HCT116 (cell line): ENCODE results near the gene GALP.

Source experiments
- CEBPB ChIP-seq: IDR thresholded peaks from 2 replicates; pipeline ENCODE4 v1.6.1; 2012; ENCODE audit warnings: low read depth
- CTCF ChIP-seq, 3 experiments: fragments of 200-600 bp in 1 of 3; sonication (generic) in 1 of 3; IDR thresholded peaks in 2 of 3; conservative IDR thresholded peaks in 1 of 3; 2 replicates each; pipeline ENCODE4 v1.5.1; 2012 to 2017; ENCODE audit warnings: low read depth in 2 of 3, low read length in 2 of 3, antibody characterized with exemption in 1 of 3, borderline replicate concordance in 1 of 3, control low read depth in 1 of 3, mild to moderate bottlenecking in 1 of 3, mixed read lengths in 1 of 3, mixed run types in 1 of 3, moderate library complexity in 1 of 3; ENCODE audit not compliant: insufficient read depth in 1 of 3
- EGR1 ChIP-seq: IDR thresholded peaks from 2 replicates; pipeline ENCODE4 v1.6.1; 2012; ENCODE audit warnings: low read depth
- EZH2 ChIP-seq: fragments of 200-600 bp; sonication (generic); IDR thresholded peaks from 2 replicates; pipeline ENCODE4 v1.6.1; 2017; ENCODE audit warnings: antibody characterized with exemption, mixed run types
- EZH2phosphoT487 ChIP-seq: fragments of 200-600 bp; IDR thresholded peaks from 2 replicates; pipeline ENCODE4 v1.6.1; 2018; ENCODE audit warnings: antibody characterized with exemption, borderline replicate concordance
- MAX ChIP-seq: IDR thresholded peaks from 2 replicates; pipeline ENCODE4 v1.6.1; 2012
- POLR2A ChIP-seq: IDR thresholded peaks from 2 replicates; pipeline ENCODE4 v1.7.0; 2011; ENCODE audit warnings: borderline replicate concordance; ENCODE audit not compliant: insufficient read depth, insufficient read length; ENCODE audit errors: extremely low read depth
- REST ChIP-seq: IDR thresholded peaks from 2 replicates; pipeline ENCODE4 v1.6.1; 2012; ENCODE audit warnings: low read depth
- TCF7L2 ChIP-seq: IDR thresholded peaks from 2 replicates; pipeline ENCODE4 v1.7.0; 2011; ENCODE audit warnings: borderline replicate concordance, inconsistent platforms; ENCODE audit not compliant: insufficient read depth, insufficient read length; ENCODE audit errors: extremely low read depth
- ZFX ChIP-seq: fragments of 450-650 bp; IDR thresholded peaks from 2 replicates; pipeline ENCODE4 v1.6.1; 2017

GRCh38 chr19:56174550-56174949, 1.3 kb upstream of the GALP start:
- TF ChIP-seq CEBPB (no peak), EZH2 (no peak), CTCF (IDR thresholded peaks at IDR 0.05 in 2 of 3, conservative IDR thresholded peaks at IDR 0.05 in 1 of 3; ENCODE audit: borderline replicate concordance in 1 of 3, insufficient read depth in 1 of 3, low read depth in 2 of 3, low read length in 2 of 3) (no peak), EZH2phosphoT487 (no peak), POLR2A (no peak), MAX (no peak), ZFX (no peak), REST (no peak), EGR1 (no peak), TCF7L2 (no peak)
